HG02938 (cell line): ENCODE data around the gene VWA1.
"Not testable (repeated sequence)": the region's sequence is repeated elsewhere in the genome, so short reads cannot be mapped to it uniquely, and the experiment has no call there.

Experiments used
- ATAC-seq: cut with Tn5 transposase; IDR thresholded peaks from one replicate; pipeline ENCODE4 v1.9.1; 2021; ENCODE audit warnings: mild to moderate bottlenecking, moderate library complexity; ENCODE audit not compliant: unreplicated experiment

The VWA1 gene

DNA sequence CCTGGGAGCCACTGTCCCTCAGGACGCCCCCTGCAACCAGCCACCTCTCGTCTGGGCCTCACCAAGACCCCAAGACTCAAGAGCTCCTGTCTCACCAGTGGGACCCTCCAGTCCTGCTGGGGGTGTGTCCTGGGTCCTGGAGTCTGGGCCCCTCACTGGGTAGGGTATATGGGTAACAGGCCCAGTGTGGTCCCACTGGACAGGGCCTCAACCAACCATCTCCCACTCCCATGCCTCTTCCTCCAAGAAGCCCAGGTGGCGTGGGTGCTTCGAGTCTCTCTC lies 725 bp upstream of the VWA1 start:
- ATAC-seq = no peak

DNA sequence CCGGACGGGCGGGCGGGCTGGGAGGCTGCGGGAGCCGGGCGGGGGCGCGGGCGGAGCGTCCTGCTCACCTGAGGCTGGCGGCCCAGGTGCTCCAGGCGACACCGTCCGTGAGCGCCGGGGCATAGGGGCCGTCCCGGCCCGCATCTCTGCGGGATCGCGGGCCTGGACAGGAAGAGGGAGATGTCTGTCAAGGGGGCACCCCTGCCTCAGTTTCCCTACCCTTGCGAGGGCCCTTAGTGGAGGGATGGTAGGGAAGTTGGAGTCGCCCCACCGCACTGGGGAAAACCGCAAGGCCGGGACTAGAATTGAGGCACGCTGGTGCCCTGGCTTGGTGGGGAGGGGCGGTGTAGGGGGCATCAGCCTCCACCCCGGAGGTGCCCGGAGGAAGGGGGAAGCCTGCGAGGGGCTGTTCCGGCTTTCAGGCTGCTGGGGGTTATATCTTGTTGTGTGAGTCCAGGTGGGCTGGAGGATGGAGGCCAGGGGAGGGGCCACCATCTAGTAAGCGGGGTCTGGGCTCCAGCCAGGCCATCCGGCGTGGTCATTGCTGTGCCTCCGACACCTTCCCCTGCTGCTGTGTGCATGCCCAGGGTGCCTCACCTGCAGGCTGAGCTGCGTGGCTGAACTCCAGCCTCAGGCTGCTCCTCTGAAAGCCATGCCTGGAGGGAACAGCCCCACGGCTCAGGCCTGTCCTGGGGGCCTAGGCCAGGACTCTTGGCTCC lies 580 bp downstream of the VWA1 start:
- no peak for ATAC-seq

GRCh38 chr1:1436630-1437032 lies 1.1 kb downstream of the VWA1 start:
- no peak for ATAC-seq

DNA sequence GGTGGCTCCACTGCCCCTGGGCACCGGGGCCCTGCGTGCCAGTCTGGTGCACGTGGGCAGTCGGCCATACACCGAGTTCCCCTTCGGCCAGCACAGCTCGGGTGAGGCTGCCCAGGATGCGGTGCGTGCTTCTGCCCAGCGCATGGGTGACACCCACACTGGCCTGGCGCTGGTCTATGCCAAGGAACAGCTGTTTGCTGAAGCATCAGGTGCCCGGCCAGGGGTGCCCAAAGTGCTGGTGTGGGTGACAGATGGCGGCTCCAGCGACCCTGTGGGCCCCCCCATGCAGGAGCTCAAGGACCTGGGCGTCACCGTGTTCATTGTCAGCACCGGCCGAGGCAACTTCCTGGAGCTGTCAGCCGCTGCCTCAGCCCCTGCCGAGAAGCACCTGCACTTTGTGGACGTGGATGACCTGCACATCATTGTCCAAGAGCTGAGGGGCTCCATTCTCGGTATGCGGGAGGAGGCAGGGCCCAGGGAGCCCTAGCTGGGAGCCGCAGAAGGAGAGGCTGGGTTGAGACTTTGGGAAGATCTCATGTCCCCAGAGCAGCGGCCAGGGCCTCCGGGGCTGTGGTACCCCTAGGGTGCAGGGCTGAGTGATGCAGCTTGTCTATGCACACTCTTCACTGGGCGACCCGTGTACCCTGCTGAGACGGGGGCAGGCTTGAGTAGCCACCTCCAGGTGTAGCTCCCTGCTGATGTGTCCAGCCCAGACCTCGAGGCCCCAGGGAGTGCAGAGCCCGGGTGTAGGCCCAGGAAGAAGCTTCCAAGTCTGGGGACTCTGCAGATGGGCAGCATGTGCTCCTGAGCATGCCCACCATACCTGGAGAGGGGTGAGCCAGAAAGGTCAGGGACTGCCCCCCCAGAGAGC lies 1.8 kb downstream of the VWA1 start:
- ATAC-seq = no peak

DNA sequence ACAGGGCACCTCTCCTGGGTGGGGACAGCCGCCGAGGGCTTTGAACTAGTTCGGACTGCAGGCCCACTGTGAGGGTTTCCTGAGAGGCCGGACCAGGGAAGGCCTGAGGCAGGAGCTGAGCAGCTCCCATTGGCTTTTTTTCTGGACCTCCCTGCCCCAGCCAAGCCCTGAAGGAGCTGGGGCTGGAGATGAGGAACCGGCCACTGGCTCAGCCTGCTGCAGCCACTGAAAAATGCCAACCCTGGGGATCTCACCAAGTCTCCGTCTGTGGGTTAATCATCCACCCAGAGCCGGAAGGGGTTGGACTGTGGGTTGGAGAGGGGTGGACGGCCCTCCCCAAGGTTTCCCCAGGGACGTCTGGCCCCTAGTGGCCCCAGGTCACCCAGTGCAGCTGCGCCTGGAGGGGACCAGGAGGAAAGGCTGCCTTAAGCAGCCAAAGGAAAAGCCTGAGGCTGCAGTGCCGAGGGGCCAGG lies 2.5 kb downstream of the VWA1 start:
- ATAC-seq = no peak

DNA sequence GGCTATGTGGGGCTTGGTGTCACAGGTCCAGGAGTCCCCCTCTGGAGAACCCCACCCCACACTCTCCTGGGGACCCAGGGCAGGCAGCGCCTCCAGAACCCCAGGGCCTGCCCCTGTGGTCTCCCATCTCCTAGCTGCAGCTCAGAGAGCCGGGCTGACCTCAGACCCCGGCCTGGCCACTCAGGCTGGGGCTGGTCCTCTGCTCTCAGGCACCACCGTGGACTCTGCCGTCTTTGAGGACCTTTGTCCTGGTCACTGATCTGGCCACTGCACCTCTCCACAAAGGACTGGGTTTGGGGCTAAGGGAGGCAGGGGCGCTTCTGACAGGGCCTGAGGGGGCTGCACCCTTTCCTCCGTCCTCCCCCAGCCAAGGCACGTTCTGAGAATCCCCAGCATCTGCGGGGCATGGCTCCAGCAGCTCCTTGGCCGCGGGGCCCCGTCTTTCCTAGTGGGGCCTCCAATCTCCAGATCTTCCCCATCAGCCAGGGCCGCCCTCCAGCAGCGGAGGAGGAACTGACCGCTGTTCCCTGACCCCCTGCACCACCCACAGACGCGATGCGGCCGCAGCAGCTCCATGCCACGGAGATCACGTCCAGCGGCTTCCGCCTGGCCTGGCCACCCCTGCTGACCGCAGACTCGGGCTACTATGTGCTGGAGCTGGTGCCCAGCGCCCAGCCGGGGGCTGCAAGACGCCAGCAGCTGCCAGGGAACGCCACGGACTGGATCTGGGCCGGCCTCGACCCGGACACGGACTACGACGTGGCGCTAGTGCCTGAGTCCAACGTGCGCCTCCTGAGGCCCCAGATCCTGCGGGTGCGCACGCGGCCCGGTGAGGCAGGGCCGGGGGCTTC lies 3.3 kb downstream of the VWA1 start:
- no peak for ATAC-seq

GRCh38 chr1:1439546-1440261 lies 4.2 kb downstream of the VWA1 start:
- ATAC-seq = no peak

- no peak for ATAC-seq
These were observed 4.9 kb downstream of the VWA1 start for GRCh38 chr1:1440262-1441001.

- ATAC-seq = no peak
These were observed 5.8 kb downstream of the VWA1 start for GRCh38 chr1:1441002-1441888.

GRCh38 chr1:1442069-1442770 lies 6.7 kb downstream of the VWA1 start:
- no peak for ATAC-seq

DNA sequence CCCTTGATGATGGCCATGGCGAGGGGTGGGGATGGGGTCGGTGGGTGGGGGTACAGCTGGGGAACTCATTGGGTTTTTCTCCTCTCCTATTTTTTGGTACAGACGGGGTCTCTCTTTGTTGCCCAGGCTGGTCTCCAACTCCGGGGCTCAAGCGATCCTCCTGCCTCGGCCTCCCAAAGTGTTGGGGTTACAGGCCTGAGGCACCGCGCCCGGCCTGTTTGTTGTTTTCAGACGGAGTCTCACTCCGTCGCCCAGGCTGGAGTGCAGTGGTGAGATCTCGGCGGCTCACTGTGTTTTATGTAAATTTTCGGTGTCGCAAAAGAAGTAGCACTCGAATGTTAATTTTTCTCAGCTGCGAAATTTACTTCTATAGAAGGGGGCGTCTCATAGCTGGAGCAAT lies 11.1 kb downstream of the VWA1 start:
- not testable (repeated sequence) for ATAC-seq

DNA sequence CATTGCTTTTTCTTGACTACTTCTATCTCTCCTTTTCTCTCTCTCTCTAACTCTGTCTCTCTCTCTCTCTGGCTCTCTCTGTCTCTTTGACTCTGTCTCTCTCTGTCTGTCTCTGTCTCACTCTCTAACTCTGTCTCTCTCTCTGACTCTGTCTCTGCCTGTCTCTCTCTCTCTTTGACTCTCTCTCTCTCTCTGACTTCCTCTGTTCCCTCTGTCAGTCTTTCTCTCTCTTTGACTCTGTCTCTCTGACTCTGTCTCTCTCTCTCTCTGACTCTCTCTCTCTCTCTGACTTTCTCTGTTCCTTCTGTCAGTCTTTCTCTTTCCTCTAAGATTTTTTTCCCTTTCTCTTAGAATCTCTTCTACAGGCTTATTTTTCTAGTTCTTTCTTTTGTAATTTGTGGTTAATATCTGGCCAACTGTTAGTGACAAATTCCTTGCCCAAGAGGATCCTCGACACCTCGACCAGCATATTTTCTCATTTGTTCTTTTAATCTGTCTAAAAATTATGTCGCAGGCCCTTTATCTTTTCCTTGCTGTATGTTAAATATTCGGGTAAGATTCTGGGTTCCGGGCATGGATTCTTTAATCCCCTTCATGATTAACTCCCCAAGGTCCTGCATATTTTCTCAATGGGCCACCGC lies 13.7 kb downstream of the VWA1 start, which contains the start of gene ATAD3C:
Gene ATAD3C, plus strand, starts transcription at position 591 of the 641 bp plus-strand sequence. CDS start 995 bp downstream, outside the sequence.
- ATAC-seq = no peak

DNA sequence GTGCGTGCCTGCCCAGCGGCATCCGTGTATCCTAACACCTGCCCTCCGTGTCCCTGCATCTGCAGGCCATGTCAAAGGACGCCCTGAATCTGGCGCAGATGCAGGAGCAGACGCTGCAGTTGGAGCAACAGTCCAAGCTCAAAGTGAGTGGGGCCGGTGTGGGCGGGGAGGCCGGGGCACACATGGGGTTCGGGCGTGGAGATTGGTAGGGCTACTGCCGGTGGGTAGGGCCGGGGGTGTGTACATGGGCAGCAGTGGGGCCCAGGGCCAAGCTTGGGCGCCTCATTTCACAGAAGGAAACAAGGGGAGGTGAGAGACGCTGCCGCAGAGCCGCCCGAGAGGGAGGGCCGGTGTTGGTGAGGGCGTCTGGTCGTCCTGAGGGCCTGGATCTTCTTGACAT lies 15.1 kb downstream of the VWA1 start:
- not testable (repeated sequence) for ATAC-seq

DNA sequence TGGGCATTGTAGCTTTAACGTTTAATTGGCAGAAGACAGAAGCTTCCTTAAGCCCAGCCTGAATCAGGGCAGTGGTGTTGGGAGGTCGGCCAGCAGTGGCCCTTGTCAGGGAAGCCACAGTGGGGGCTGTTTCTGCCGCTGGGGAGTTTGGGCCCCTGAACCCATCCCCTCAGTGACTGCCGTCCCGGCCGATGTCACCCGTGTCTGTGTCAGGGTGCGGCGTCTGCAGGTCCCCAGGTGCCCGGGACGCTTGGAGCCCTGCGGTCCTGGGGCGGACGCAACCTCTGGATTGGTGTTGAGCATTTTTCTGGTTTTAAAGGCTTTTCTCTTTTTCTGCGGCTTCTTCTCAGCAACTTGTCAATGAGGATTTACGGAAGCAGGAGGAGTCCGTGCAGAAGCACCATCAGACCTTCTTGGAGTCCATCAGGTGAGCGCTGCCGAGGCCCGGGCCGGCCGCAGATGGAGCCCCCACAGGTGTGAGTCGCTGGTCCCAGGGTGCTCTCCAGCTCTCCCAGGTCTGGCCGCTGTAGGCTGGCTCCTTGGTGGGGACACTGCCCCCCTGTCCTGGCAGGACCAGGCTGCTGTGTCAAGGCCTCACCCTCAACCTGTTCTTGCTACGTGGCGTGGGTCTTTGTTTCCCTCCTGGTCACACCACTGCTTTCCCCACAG lies 16.3 kb downstream of the VWA1 start:
- ATAC-seq = no peak

DNA sequence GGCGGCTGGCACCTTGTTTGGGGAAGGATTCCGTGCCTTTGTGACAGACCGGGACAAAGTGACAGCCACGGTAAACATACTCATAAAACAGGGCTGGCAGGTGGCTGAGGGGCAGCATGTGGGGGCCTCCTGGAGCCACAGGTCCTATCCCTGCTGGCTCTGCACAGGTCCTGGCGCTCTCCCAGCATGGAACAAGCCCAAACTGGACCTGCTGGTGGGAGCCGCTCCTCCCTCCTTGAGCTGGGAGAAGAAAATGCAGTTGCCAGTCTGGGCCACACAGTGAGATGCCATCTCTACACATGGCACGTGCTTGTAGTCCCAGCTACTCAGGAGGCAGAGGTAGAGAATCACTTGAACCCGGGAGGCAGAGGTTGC lies 16.9 kb downstream of the VWA1 start:
- not testable (repeated sequence) for ATAC-seq

DNA sequence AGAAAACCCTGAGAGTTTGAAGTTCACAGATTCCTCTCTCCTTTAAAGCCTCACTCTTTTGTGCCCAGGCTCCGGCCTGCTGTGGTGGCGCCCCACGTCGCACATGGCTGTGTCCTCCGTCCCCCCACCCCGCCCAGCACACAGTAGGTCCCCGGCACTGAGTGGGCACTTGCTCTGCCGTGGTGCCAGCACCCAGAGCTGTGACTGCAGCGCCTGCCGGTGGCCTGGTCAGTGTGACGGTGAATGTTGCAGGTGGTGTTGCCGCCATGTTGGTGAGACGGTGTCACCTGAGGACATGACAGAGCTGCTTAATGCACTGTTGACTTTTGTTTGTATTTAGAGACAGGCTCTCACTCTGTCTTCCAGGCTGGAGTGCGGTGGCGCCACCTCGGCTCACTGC lies 17.4 kb downstream of the VWA1 start:
- ATAC-seq = no peak

GRCh38 chr1:1454286-1455056 lies 19.0 kb downstream of the VWA1 start:
- ATAC-seq = not testable (repeated sequence)
